ENCODE measurements around the gene TRIM23. TPM values are rescaled to one million over a fixed set of nuclear protein-coding genes. Genes with fewer than 3 reads are reported as not detected.

Gene TRIM23
- total RNA-seq, 1 donor from 2014 or later, result 15.8 TPM

DNA sequence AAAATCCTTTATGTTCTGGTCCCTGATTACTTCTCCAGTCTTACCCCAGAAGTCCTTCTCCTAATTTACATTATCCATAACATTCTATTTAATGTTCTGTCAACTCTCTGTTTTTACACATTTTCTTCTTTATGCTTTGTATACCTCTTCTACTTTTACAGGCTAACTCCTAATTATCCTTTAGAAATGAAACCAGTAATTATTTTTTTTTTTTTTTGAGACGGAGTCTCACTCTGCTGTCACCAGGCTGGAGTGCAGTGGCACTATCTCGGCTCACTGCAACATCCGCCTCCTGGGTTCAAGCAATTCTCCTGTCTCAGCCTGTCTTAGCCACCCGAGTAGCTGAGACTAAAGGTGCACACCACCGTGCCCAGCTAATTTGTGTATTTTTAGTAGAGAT lies 70.2 kb downstream of the TRIM23 start:
- TF ChIP-seq, protein P1, sequence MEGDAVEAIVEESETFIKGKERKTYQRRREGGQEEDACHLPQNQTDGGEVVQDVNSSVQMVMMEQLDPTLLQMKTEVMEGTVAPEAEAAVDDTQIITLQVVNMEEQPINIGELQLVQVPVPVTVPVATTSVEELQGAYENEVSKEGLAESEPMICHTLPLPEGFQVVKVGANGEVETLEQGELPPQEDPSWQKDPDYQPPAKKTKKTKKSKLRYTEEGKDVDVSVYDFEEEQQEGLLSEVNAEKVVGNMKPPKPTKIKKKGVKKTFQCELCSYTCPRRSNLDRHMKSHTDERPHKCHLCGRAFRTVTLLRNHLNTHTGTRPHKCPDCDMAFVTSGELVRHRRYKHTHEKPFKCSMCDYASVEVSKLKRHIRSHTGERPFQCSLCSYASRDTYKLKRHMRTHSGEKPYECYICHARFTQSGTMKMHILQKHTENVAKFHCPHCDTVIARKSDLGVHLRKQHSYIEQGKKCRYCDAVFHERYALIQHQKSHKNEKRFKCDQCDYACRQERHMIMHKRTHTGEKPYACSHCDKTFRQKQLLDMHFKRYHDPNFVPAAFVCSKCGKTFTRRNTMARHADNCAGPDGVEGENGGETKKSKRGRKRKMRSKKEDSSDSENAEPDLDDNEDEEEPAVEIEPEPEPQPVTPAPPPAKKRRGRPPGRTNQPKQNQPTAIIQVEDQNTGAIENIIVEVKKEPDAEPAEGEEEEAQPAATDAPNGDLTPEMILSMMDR (IDR thresholded peaks at IDR 0.05), result no peak
- Histone ChIP-seq H3K27me3 (ENCODE audit: low read depth) (no peaks in the 10 kb centered on the region), H3K27ac (no peak overlapping the region), H3K4me3 (no peak overlapping the region), H3K9me3 (no peaks in the 10 kb centered on the region), H3K36me3 (no peaks in the 10 kb centered on the region), H3K4me1 (no peaks in the 10 kb centered on the region)
- intact Hi-C loops (cut with DNase I), result no loop called here
- DNase-seq, result no peak
- ATAC-seq, result no peak

DNA sequence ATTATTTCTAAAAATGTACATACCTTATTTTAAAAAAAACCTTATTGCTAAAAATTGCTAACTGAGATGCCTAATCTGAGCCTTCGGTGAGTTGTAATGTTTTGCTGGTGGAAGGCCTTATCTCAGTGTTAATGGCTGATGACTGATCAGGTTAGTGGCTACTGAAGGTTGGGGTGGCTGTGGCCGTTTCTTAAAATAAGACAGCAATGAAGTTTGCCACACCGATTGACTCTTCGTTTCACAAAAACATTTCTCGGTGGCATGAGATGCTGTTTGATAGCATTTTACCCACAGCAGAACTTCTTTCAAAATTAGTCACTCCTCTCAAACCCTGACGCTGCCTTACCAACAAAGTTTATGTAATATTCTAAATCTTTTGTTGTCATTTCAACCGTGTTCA lies 75.9 kb downstream of the TRIM23 start:
- H3K27me3 ChIP-seq (ENCODE audit: low read depth), result no peaks in the 10 kb centered on the region
- ATAC-seq (no peak), DNase-seq (no peak)
- H3K36me3 ChIP-seq, result no peaks in the 10 kb centered on the region
- no peaks in the 10 kb centered on the region for H3K9me3 ChIP-seq
- no peak overlapping the region for H3K4me3 ChIP-seq
- intact Hi-C loops (cut with DNase I), result no loop called here
- no peak overlapping the region for H3K27ac ChIP-seq
- no peaks in the 10 kb centered on the region for H3K4me1 ChIP-seq
- TF ChIP-seq, protein P1 (IDR thresholded peaks at IDR 0.05), result no peak

DNA sequence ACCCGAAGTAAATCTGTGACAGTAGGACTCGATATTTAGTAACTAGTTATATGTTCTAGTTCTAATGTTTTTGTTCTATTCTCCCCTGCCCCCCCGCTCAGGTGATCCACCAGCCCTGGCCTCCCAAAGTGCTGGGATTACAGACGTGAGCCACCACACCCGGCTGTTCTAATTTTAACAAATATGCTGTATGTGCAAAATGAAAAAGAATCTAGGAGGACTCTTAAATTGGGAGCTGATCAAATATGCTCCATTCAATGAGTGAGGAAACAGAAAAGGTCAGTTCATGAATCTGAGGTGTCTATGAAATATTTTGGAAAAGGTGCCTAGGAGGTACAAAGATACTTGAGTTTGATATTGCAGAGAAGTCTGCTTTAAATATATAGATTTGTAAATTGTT lies 78.0 kb downstream of the TRIM23 start:
- DNase-seq (no peak), ATAC-seq (no peak)
- Histone ChIP-seq H3K4me1 (no peaks in the 10 kb centered on the region), H3K36me3 (no peaks in the 10 kb centered on the region), H3K27ac (no peak overlapping the region), H3K4me3 (no peak overlapping the region), H3K9me3 (no peaks in the 10 kb centered on the region), H3K27me3 (ENCODE audit: low read depth) (no peaks in the 10 kb centered on the region)
- TF ChIP-seq, protein P1 (IDR thresholded peaks at IDR 0.05), result no peak
- intact Hi-C loops (cut with DNase I), result no loop called here

DNA sequence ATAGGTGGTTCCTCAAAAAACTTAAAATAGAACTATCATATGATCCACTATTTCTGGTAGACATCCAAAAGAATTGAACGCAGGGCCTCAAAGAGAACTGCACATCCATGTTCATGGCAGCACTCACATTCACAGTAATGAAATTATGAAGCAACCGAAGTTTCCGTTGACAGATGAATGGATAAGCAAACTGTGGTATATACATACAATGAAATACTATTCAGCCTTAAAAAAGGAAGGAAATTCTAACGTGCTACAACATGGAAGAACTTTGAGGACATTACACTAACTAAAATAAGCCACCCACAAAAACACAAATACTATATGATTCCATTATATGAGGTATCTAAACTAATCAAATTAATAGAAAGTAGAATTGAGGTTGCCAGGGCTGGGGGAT lies 79.7 kb downstream of the TRIM23 start:
- TF ChIP-seq, protein P1 (IDR thresholded peaks at IDR 0.05), result no peak
- no peak for ATAC-seq
- no peak overlapping the region for H3K4me3 ChIP-seq
- intact Hi-C loops (cut with DNase I), result no loop called here
- no peaks in the 10 kb centered on the region for H3K4me1 ChIP-seq
- no peaks in the 10 kb centered on the region for H3K9me3 ChIP-seq
- no peaks in the 10 kb centered on the region for H3K36me3 ChIP-seq
- no peaks in the 10 kb centered on the region for H3K27me3 ChIP-seq (ENCODE audit: low read depth)
- H3K27ac ChIP-seq, result no peak overlapping the region
- DNase-seq, result no peak

DNA sequence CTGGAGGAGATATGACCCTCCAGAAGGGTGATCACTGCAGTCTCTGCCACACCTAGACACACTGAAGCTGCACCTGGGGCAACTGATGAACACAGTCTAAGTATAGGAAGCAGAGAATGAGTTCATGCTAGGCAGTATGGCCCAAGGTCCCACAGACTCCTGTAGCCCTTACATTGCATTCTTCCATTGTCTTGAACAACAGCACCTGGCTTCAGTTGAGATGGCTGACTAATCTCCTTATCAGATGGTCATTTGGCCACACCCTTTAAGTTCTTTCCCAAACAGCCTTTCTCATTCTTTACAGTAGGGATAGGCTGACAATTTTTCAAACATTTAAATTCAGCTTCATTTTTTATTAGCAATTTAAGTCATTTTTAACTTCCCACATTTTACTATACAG lies 84.3 kb downstream of the TRIM23 start:
- Histone ChIP-seq H3K4me3 (no peak overlapping the region), H3K9me3 (no peaks in the 10 kb centered on the region), H3K27me3 (ENCODE audit: low read depth) (no peaks in the 10 kb centered on the region), H3K4me1 (no peaks in the 10 kb centered on the region), H3K27ac (no peak overlapping the region), H3K36me3 (no peaks in the 10 kb centered on the region)
- DNase-seq (no peak), ATAC-seq (no peak)
- intact Hi-C loops (cut with DNase I), result no loop called here
- TF ChIP-seq, protein P1 (IDR thresholded peaks at IDR 0.05), result no peak

Other genes with a start within 250 kb of the TRIM23 start
- gene ADAMTS6, start 142.4 kb downstream of the TRIM23 start, total RNA-seq, result 3.0 TPM
- 2.9 TPM for gene CENPK, start 61.2 kb downstream of the TRIM23 start, total RNA-seq
- gene PPWD1, start 61.0 kb downstream of the TRIM23 start, total RNA-seq, result 39.2 TPM
- gene SHLD3, start 694 bp upstream of the TRIM23 start, total RNA-seq, result 3.4 TPM
- gene TRAPPC13, start 694 bp upstream of the TRIM23 start, total RNA-seq, result 21.5 TPM
- 9.2 TPM for gene SGTB, start 97.8 kb upstream of the TRIM23 start, total RNA-seq
- gene NLN, start 97.9 kb upstream of the TRIM23 start, total RNA-seq, result 13.8 TPM

Data from lower lobe of right lung (tissue), 2 donors.